Activated CD4-positive, alpha-beta T cell treated with anti-CD3 and anti-CD28 coated beads, Interleukin-2, Interleukin-6, amounts not matched to agents 100 ng/mL and 50 ng/mL, durations not matched to agents 16 hours and 8 hours (primary cell): ENCODE measurements around the gene DEFB114.
"Not testable (repeated sequence)": the region's sequence is repeated elsewhere in the genome, so short reads cannot be mapped to it uniquely, and the experiment has no call there.

Experiments
- DNase-seq: peaks from one replicate; pipeline ENCODE4 v3.0.0-alpha.2; 2020

Gene DEFB114, protein sequence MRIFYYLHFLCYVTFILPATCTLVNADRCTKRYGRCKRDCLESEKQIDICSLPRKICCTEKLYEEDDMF

DNA sequence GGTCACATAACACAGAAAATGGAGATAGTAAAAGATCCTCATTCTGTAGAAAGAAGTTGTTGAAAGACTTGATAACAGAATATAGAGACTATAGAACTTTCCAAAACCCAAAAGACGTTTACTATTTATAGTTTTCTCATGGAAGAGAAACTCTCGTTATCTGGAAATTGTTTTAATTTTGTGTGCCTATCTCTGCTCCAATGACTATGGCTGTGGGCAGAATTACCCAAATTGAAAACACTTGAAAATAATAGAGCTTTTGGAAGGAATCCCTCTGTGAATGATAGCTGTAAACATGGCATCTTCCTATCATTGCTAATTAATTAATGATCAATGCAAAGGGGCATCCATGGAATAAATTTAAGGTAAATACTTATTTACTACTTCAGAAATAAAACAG lies at the start of gene DEFB114:
Gene DEFB114 (minus strand): TSS at position 101 of the 400 bp plus-strand sequence. CDS start 59 bp downstream, at position 42.
- DNase-seq = no peak

DNA sequence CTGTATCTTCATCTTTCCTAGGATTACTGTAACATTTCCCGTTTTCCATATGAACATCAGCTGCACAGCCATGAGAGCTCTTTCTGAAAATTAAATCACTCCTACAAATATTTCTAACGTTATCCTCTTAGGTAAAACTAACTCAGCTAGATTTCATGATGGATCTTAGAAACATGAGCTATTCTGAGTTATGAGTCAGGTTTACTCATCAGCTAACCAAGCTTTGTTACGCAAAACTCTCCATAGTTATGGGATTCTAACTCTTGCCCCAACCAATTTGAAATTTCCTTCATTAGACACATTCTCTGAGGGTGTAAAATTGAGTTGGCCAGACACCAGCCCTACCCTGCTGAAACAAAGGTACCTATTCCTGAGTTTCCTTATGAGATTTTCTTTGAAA lies 43.9 kb upstream of the DEFB114 start:
- no peak for DNase-seq

DNA sequence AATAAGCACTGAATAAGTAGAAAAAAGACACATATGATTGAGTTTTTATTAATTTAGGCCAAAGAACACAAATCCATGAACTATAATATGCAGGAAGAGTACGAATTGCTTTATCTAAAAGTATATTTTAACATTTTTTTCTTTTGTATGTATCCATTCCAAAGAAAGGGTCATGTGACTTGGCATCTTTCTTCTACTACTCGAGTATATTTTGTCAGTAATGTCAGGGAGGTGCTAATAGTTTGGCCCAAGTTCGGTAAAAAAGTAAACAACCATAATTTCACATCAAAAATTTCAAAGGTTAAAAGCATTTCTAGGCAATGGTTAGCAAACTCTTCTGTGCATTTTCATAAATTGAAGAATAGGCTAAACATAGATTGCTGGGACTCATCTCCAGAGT lies 39.2 kb upstream of the DEFB114 start:
- no peak for DNase-seq

DNA sequence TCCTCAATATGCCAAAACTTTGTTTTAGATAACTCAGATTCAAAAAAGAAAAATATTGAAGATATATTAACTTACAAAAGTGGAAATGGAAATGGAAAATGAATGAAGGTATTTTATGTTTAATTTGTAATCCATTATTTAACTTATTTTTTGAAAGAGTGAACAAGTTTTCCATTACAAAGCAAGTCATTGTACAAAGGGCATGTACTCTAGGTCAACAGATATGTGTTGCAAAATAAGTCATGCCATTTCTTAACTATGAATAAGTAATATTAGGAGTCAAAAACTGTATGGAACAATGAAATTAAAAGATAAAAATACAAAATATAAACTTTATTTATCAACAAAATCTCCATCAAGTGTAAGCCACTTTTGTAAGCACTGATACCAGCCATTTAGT lies 31.3 kb upstream of the DEFB114 start:
- DNase-seq = no peak

DNA sequence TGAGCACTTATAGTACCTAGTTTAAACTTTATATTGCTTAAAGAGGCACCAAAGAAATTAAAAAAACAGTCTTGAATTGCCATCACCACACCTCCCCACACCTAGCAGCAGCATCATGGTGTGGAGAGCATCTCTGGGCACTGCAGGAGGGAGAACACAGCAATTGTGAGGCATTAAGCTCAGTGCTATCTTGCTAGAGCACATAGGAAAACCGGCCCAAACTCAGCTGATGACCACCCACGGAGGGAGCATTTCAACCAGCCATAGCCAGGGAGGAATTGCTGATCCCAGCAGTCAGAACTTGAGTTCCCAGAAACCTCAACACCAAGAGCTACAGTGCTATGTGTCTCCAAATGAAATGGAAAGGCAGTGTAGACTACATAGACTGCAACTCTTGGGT lies 24.9 kb upstream of the DEFB114 start:
- no peak for DNase-seq

DNA sequence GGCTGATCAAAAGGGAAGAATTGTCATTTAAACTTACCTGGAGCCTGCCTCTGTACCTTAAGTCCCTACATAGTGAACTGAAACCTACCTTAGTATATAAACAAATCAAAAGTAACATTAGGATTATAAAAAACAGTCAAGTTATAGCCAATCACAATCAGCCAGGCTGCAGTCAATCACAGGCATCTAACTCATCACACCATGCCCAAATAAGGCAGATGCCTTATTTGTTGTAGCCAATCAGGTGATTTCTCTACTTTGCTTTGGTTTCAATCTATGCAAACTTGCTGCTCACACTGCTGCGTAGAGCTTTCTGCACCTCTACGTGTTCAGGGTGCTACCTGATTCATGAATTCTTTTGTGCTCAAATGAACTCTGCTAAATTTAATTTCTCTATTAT lies 23.8 kb upstream of the DEFB114 start:
- no peak for DNase-seq

DNA sequence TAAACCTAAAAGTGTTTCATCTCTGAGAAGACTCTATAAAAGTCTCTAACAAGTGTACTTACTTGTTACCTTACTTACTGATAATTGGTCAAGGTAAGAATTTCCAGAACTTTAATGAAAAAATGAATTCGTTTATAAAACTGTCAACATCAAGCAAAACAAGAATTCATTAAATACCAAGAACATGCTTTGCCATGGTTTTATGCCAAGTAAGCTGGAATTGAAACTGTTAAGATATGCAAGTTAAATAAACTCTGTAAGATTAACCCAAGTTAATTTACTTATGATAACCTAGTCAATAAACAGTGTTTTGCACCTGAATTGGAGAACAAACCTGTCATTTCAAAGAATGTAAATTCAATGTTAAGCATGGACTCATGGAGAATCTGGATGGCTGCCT lies 22.6 kb upstream of the DEFB114 start:
- no peak for DNase-seq

DNA sequence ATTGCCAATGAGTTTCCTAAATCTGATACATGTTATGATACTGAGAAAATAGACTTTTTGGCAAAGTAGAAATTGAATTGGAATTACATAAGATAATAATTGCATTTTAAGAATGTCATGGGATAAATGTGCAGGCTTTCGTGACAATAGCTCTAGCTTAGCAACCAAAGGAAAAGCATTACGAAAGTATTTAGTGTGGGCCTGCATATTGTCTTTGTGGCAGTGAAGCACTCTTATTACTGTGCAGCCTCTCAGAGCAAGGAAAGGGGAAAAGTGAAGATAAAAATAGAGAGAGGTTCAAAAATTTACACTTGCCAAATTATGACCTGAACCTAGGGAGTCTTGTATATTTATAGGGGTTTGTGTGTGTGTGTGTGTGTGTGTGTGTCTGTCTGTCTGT lies 18.1 kb upstream of the DEFB114 start:
- DNase-seq = no peak

DNA sequence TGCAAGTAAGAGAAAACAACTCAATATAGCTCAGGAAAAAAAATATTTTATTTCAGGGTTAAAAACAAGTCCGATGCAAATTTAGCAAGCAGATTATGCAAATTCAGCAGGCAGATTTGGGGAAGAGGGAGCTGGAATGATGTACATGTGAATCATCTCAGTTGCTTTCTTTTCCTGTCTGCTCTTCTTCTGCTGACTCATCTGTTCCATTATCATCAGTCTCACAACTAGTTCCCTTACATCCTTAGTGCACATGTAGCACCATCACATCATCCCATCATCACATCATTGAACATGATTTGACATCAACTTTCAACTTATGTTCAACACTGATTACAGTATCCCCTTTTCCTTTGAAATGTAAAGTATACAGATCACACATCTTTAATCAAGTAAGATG lies 16.9 kb upstream of the DEFB114 start:
- DNase-seq = peak; percentile 1

DNA sequence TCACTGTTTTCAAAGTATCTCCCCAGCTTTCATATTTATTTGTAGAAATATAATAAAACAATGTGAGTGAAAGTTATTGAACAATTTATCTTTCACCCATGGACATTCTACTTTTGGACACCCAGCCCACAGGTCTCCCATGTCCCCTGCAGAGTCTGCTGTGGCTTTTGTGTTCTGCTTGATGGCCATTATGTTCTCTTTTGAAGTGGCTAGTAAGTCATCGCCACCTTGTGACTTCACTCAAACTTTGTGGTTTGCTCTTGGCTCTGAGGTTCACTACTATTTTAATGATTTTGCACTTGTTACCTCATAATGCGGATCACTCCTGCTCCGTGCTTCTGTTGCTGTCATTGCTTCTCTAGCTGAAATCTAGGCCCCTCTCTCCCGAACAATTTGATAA lies 15.6 kb upstream of the DEFB114 start:
- no peak for DNase-seq

DNA sequence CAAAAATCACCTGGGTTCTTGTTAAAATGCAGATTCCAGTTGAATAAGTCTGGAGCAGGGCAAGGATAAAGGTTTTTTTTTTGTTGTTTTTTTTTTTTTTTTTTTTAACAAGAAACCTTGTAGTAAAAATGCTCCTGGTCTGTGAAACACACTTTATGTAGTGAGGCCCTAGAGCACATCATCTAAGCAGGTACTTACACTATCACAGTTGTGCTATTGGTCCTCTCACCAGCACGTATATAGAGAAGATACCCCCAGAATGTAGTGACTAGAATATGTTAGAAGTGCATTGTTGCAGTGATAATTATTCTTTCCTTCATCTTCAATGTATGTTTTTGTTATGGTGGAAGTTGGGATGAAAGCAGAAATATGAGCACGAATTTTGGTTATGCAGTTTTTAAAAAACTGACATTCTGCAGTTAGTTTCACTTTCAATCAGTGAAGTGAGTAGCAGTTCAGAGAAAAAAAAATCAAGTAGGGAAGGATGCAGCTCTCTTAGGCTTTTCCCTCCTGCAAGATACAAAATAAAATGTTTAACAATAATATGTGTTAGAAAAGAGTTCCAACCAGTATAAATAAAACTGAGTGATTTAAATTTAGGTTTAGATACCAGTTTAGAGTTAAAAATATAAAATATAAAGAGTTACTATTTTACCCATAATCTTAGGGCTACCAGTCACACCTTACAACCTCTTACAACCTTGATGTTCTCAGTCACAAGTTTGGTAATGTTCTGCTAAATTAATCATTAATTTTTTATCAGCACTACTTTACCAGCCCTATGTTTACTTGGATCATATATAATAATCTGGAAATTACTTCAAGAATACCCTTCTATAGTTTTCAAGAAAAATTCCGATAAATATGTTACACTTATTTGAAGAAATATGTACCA lies 14.6 kb upstream of the DEFB114 start:
- no peak for DNase-seq

DNA sequence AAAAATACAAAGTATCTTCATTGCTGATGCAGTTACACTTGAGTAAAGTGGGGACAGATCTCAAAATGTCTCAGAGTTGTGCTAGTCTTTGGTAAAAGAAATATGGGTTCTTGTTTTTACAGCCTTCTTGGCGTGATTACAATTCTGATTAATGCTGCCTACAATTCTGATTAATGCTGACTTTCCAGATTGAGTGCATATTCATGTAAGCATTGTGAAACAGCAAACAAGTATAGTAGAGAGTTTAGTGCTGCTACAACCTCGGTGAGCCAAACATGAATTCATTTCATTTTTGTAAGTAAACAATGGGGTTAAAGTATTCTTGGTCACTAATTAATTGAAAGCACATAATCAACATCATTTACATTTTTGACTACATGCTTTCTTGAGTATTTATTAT lies 5.6 kb upstream of the DEFB114 start, which contains the start of gene DEFB113:
Gene DEFB113 (minus strand): TSS at position 21 of the 400 bp plus-strand sequence. CDS start 0 bp downstream, at position 21.
- DNase-seq = no peak

DNA sequence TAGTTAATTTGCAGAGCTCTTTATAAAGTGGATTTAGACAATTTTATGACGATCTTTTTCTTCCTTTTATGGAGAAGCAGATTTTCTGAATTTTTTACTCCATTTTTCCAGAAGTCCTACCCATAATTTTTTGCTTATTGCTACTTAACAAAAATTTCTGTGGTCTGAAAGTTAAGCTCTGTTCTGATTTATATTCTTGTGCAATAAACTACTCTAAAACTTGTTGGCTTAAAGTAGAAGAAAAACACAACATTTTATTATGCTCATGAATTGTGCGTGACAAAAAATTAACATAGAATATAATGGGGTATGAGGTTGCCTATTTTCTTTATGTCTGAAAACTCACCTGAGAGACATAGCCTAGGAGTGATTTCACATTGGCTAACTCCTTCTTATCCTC lies 2.9 kb upstream of the DEFB114 start:
- no peak for DNase-seq

DNA sequence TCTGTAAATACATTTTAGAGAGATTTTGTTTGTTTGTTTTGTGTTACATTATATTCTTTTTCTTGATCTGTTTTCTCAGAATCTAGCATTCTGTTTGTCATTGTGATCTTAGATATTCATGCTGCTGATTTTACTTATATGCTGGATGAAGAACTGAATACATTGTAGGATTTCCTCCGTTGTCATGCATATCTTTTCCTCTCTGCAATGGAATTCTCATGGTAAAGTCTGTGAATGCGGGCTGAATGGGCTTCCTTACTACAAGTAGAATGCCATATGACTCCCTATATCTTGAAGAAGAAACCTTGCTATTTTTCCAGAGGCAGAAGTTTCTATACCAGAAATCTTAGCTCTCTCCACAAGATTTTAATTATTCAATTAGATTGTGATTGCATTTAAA lies 2.4 kb upstream of the DEFB114 start:
- DNase-seq = no peak

DNA sequence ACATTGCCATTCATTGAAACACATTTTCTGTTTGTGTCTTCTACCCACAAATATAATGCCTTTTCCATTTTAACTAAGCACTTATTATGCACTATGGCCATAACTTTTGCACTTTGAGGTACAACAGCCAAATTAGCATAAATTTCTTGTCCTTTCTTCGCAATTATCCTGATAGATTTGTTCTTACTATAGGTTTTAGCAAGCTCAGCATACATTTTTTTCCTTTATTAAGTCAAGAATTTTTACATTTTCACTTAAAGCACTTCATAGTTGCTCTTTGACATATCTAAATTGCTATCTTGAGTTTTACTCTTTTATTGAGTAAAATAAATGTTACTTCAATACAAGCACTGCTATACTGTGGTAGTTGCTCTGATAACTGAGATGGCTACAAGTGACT lies 5.8 kb downstream of the DEFB114 start:
- DNase-seq = no peak

DNA sequence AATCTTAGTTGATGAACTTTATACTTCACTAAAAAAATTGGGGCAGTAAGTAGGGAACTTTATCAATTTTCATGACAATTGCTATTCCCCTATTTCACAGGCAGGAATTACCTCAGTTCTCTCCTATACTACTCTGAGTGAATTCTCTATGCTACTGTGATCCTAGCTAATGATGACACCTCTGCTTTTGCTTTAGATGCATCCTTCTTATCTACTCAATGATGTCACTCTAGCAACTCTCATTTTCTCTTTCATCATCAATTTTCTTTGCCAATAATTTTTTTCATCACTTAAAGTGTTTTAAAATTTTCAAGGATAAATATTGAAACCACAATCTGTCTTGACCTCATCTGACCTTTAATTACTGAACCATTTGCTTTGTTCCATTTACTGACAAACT lies 8.1 kb downstream of the DEFB114 start:
- DNase-seq = no peak

DNA sequence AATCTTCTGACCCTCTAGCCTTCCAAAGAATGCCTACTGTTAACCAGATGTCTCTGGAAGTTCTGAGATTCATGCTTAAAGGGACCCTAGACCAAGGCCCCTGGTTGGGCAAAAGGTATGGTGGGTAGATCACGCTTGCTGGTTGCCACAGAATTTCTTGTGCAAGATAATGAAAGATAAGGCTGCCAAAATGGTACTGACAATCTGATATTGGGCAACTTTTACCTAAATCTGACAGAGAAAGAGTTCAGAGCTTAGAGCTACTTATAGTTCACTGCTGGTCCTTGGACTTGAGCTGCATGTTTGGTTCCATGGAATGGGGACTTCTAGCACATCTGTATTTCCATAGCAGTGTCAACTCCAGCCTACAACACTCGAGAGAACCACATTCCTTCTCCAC lies 12.0 kb downstream of the DEFB114 start:
- DNase-seq = no peak

DNA sequence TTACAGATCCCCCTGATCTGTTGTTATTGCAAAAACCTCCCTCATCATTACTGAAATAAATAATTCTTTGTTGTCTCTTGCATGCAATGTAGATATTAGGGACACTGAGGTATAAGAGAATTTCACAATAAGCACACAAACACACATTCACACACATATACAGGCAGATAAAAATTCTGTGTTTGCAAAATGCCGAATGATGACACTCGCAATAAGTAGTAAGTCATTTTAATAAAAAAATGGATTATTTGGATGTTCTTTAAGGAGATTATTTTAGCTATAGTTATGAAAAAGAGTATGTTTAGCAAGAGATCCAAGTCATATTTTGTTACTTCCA lies 13.6 kb downstream of the DEFB114 start:
- no peak for DNase-seq

DNA sequence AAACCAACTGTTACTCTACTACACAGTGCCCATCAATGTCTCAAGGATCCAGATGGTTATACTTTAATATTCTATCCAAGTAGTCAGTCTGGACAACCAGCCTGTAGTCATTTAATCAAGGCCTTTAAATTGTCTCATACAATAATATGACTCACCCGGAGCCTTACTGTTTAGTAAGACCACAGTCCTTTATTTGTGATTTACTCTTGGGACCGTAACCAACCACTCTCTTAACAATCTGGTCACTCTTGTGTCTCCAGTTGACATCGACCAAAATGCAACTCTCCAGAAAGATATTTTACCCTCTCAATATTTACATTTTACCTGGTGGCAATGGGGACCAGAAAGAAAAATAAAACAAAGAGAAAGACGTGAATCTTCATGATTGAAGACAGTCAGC lies 14.9 kb downstream of the DEFB114 start:
- no peak for DNase-seq

DNA sequence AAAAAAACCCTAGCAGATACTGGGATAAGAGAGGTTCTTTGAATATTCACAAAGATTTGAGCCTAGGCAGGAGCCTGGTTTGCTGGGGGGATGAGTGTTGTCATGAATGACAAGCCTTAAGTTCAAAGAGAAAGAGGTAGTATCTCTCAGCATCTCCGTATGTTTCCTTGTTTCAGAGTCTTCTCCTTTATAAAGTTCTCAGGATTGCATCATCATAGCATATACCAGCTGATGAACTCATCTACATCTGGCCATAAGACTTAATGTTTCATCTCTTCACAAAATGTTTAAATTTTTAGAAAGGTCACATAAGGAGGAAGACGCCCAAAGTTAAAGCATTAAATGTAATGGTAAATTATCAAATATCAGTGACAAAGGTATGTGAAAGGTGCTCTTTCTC lies 17.1 kb downstream of the DEFB114 start:
- no peak for DNase-seq

DNA sequence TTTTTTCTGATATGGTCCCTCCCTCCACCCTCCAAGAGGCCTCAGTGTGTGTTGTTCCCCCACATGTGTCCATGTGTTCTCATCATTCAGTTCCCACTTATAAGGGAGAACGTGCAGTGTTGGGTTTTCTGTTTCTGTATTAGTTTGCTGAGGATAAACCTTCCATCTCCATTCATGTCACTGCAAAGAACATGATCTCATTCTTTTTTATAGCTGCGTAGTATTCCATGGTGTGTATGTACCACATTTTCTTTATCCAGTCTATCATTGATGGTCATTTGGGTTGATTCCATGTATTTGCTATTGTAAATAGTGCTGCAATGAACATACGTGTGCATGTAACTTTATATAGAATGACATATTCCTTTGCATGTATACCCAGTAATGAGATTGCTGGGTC lies 19.9 kb downstream of the DEFB114 start:
- DNase-seq = not testable (repeated sequence)

DNA sequence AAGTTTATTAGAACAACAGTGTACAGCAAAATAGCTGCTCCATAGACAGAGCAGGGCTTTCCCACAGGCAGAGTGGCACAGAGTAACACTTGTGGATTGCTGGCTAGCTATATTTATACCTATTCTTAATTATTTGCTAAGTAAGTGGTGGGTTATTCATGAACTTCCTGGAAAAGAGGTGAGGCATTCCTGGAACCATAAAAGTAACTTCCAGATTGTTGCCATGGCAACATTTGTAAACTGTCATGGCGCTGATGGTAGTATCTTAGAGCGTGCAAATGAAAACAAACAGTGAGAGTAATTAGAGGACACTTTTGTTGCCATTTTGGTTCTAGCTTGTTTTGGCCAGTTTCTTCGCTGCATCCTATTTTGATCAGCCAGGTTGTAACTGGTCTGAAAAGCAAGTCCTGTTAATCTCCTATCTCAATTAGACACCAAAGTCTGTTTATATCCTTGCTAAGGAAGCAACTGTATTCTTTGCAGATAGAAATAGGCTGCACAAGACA lies 23.9 kb downstream of the DEFB114 start:
- DNase-seq = no peak

DNA sequence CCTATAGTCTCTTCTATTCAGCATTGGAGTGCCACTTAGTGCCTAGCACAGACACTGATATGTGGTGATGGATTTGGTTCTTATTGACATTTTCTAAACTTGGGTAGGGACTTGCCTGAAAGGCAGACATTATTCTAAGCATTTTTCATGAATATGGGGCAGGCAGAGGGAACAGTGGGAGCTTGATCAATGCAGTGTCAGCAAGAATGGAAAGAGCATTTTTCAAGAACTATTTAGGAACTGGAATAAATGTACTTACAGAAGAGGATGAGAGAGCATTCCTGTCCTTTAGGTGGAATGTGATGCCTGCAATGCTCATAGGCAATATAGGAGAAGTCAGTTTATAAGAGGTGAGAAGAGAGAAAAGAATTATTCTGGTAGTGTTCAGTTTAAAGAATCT lies 26.2 kb downstream of the DEFB114 start:
- no peak for DNase-seq

DNA sequence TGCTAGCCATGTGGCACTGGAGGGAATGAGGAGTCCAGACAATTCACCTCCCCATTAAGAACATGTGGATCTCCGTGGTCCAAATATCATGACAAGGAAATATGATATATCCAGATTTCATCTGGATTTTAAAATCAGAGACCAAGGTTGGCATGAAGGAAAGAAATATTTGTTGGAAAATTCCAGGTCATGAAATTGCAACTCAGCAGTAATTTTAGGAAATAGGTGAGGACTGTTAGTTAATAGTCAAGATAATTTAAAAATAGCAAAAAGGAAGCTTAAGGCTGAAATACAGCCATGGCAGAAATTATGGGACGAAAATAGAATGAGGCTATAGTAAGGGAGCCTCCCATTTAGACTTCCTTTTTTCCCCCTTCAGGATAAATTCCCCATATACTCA lies 26.9 kb downstream of the DEFB114 start:
- no peak for DNase-seq

DNA sequence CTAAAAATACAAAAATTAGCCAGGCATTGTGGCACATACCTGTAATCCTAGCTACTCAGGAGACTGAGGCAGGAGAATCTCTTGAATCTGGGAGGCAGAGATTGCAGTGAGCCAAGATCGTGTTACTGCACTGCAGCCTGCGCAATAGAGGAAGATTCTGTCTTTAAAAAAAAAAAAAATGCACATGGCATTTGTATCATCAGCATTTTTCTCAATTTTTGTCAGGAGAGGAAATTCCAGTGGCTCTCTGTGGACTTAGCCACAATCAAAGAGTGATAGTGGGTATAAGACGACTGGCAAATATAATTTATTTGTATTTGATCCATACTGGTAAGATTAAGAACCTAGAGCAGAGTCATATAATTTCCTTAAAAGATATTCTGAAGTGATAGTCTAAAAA lies 28.6 kb downstream of the DEFB114 start:
- no peak for DNase-seq
